Activated CD8-positive, alpha-beta memory T cell treated with anti-CD3 and anti-CD28 coated beads, Interleukin-2, amount 50 U/mL, for 1 hour (primary cell): Measurements from ENCODE around the gene MAB21L4.

ENCODE experiments used
- DNase-seq: peaks from one replicate; pipeline ENCODE4 v3.0.0-alpha.2; 2020; ENCODE audit errors: extremely low read depth

Gene MAB21L4

DNA sequence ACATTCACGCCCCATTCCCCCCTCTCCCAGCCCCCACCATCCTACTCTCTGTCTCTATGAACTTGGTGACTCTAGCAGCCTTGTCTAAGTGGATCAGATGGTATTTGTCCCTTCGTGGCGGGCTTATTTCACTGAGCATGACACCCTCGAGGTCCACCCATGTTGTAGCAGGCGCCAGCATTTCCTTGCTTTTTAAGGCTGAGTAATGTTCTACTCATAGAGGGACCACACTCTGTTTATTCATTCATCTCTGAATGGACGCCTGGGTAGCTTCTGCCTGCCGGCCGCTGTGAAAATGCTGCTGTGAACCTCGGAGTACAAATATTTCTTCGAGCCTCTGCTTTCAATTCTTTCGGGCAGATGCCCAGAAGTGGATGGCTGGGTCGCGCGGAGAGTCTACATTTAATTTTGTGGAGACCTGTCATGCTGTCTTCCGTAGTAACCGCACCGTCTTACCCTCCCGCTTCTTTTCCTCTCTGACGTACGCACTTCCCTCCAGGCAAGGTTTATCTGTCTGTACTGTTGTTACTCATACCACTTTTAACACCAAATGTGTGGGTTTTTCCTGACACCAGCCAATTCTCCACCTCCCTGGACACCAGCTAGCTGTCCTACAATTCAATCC, 15.8 kb upstream of the MAB21L4 start:
- DNase-seq = no peak

DNA sequence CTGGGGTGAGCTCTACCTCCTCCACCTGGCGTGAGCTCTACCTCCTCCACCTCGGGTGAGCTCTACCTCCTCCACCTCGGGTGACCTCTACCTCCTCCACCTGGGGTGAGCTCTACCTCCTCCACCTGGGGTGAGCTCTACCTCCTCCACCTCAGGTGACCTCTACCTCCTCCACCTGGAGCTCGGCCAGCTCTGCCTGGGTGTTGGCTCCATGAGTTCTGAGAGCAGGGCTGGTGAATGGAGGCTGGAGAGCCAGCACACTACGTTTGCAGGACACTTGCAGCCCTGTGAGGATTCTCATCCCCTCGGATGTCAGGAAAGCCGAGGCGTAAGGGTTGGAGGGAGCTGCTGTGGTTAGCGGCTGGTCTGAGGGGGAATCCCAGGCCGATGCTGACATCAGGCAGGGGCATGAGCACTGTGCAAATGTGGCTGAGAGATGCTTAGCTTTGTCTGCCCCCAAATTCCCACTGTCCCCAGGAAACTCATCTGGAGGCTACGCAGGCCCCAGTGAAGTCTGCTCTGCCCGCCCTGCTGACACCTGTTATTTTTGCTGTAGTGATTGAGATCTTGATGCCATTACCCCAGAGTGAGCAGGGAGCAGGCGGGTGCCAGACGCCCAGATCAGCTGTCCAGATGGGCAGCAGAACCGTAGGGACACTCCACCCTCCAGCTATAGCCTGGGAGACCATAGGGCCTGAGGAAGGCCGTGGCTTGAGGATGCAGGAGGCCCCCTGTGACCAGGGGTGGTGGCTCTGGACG, 13.4 kb upstream of the MAB21L4 start:
- no peak for DNase-seq

DNA sequence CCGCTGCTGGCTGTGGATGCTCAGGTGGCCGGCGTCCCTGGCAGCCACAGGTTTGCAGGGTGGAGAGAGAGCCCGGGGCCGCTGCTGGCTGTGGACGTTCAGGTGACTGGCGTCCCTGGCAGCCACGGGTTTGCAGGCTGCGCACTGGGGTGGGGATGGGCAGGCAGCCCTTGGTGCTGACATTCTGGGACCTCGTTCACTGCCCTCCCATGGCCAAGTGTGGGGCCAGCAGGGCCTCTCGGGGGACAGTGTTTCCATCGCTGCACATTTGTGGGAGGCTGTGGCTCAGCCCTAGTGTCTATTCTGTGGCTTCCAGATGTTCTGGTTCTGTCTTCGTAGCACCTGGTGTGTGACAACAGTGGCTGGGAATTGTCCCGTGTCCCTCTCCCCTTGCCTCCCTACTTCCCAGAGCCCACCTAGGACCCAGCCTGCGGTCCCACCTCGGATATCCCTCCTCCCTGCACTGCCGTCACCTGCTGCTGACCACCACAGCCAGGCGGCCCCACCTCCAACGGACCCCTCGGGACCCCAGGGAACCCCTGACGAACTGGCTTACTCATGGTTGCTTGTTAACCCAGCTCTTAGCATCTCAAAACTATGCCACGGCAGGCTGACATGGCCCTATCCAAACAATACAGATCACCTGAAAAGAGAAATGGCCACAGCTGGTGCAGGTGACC, 11.1 kb upstream of the MAB21L4 start:
- DNase-seq = no peak

DNA sequence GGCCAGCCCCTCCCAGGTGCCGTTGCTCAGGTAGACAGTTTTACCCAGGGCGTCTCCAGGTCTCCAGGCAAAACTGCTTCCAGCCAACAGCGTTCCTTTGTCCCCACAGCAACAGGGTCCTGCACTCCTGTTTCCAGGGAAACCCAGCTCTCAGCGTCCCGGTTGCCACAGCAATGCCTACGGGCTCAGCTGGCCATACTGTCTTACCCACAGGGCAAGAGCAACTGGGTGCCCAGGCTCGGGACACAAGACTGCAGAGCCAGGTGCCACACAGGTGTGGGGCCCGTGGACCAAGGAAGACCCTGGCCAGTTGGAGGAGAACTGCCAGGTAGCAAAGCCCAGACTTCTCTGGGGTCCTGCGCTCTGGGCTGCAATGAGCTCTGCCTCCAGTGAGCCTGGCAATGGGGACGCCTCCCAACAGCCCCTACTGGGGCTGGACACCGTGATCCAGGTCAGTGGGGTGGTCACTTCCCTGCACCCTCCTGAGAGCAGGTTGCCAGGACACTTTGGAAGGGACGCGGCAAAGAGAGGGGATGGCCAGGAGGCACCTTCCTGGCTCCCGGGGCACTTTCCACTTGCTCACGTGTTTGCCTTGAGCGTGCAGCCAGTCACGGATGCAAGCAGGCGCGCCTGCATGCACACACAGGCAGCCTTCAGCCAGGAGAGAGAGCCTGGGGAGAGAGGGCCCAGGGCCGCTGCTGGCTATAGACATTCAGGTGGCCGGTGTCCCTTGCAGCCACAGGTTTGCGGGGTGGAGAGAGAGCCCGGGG, 10.4 kb upstream of the MAB21L4 start, which contains the start of gene CROCC2:
Gene CROCC2, plus strand, starts transcription at position 196 of the 770 bp plus-strand sequence. Its CDS starts 178 bp downstream, at position 374.
- no peak for DNase-seq

DNA sequence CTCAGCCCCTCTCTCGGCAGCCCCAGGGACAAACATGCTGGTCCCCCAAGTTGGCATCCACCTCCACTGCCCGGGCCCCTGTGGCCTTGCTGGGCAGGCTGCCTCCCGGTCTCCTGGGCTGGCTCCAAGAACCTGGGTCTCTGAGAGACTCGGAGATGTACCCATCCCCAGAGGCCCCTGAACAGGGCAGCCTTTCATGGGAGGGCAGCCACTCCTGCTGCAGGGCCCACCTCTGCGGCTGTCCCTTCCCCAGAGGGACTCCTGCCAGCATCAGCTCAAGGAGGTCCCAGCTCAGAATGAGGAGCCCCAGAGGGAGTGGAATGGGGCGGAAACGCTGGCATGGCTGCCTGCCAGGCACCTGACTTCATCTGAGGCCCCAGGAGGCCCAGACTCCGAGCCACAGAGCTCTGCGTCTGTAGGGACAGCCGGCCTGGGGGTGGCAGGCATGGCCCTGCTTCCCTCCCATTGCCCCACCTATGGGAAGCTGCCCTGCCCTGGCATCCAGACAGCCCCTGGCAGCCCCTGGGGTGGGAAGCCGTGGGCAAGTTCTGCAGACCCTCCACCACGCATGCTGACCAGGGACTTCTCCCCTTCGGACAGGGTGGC, 9.3 kb upstream of the MAB21L4 start:
- DNase-seq = no peak

DNA sequence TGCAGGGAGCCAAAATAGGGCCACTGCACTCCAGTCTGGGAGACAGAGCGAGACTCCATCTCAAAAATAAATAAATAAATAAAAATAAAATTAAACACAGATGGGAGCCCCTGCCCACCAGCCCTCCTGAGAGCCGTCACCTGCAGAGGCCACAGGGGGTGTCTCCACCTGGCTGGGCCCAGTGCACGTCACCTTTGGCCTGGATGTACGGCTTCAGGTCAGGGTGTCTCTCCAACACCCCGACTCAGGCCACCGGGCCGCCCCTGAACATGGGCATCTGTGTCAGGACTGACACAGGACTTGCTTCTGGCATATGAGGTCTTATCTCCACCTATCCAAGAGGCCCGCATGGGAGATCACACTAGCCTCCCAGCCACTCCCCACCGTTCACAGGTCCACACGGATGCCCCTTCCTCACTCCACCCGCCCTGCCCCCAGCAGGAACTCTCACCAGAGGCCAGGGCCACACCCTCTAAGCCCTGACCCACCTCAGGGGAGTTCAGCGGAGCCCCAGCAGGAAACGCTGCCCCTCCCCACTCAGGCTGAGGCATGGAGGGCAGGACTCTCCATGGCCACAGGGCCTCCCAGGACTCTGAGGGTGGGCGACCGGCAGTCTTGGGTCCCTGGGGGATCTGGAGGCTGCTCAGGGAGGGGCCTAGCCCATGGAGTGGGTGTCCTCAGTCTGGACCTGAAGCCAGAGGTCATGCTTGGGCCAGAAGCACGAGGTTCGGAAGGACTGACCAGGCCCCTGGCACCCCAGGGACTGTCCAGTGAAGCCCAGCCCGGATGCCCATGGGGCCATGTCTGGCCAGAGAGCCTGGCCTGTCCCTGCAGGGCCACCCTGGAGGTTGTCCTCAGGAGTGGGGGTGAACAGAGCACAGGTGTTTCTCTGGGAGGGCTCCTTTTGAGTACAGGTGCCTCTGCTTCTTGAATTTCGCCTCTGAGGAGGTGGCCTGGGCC, 8.5 kb upstream of the MAB21L4 start:
- no peak for DNase-seq

DNA sequence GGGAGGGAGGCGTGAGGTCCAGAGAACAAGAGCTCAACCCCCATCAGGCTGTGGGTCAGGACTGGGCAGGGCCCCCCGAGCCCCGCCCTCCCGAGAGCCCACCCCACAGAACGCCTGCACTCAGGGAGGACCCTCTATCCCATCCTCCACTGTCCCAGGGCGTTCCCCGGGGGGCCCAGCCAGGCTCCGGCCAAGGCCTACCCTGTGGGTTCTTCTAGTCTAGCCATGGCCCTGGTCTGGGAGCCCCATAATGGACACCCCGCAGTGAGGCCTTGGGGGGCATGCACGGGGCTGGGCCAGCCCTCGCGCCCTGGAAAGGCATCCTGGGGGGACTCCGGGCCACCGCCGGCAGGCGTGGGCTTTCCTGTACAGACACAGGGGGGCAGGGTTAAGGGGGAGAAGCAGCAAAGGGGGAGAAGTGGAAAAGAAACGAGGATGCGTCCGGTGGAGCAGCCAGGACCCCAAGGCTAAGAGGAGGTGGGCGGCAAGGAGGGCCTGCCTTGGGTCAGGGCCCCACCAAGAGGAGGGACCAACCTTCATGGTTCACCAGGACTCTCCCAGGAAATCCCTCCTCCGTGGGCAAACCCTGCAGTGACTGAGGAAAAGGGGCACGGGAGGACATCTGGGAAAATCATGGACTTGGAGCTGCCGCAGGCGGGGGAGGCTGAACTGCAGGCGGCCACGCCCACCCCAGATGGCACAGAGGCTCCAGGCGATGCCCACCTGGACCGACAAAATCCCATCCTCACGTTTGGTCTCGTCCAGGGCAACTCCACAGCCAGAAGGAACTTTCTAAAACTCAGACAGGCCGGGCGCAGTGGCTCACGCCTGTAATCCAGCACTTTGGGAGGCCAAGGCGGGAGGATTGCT, 7.5 kb upstream of the MAB21L4 start:
- DNase-seq = no peak

DNA sequence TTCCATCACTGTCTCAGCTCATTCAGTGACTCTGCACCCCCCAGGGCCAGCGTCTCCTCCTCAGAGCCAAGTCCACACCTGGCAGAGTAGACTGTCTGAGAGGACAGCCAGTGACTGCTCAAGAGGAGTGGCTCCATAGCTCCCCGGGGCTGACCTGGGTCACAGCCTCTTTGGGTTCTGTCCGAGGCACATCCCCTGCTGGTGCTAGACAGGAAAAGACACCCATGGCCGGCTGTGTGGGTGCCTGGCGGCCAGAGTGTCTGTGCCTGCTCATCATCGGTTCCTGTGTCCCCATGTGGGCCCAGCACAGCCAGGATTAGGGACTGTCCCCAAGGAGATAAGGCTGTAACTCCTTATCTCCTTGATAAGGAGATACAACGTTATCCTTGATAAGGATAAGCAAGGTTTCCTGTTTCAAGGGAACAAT, 6.7 kb upstream of the MAB21L4 start:
- DNase-seq = no peak

DNA sequence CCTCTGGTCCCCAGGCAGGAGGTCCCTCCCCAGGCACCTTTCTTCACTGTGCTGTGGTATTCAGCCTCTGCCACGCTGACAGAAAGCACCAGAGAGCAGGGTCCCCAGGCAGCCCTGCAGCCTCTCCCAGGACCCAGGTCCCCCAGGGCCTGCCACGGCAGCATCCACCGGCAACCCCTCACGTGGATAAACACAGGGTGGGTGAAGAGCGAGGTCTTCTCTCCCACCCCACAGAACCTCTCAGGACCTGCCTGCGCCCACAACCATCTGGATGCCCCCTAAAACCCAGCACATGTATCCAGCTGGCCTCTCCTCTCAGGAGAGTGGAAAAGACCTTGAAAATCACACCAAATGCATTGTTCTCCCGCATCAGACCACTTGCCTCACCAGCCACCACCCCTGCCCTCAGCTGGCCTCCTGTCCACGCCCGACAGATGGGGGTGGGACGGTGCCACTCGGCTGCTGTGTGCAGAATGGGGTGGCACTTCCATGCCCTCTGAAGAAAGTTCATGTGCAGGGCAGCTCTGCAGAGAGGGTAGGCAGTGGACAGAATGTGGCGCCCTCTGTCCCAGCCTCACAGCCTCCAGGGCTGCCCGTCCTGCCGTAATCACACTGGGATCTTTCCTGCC, 6.1 kb upstream of the MAB21L4 start:
- no peak for DNase-seq

DNA sequence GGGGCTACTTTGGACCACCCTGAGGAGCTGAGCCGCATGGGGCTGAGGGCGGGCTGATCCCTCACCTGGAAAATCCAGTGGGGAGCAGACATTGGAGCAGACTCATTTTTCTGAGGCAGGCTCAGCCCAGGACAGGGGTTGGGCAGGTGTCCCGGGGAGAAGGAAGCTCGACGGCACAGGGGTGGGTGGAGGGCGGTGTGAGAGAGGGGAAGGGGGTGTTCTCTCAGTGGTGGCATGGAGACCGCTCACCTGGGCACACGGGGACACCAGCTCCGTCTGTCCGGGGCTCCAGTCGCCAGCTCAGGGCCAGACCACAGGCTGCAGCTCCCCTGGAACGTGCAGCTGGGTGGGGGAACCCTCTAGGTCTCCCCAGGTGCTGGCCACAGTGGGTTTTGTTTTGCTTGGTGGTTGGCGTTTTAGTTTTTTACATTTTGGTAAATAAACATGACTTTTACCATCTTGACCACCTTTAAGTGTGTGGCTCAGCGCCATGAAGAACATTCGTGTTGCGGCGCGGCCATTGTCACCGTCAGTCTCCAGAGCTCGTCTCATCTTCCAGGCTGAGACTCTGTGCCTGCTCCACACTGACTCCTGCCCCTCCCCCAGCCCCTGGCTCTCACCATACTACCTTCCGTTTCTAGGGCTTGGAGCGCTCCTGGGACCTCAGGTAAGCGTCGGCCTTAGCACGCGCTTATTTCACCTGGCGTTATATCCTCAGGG, 4.3 kb upstream of the MAB21L4 start:
- no peak for DNase-seq

DNA sequence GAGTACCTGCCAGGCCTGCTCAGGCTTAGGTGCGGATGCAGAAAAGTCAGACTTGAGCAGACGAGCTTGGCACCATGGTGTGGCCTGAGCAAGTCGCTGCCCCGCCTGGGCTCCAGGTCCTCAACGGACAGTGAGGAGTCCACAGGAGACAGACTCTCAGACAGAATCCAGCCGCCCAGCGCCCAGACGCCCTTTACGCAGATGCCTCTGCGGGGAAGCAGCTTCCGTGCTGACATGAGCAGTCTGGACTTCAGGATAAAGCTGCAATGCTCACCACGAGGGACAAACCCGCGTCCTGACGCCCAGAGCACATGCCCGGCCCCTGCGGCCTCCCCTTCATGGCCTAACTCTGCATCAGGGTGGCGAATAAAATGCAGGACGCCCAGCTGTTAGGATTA, 3.5 kb upstream of the MAB21L4 start:
- DNase-seq = no peak

DNA sequence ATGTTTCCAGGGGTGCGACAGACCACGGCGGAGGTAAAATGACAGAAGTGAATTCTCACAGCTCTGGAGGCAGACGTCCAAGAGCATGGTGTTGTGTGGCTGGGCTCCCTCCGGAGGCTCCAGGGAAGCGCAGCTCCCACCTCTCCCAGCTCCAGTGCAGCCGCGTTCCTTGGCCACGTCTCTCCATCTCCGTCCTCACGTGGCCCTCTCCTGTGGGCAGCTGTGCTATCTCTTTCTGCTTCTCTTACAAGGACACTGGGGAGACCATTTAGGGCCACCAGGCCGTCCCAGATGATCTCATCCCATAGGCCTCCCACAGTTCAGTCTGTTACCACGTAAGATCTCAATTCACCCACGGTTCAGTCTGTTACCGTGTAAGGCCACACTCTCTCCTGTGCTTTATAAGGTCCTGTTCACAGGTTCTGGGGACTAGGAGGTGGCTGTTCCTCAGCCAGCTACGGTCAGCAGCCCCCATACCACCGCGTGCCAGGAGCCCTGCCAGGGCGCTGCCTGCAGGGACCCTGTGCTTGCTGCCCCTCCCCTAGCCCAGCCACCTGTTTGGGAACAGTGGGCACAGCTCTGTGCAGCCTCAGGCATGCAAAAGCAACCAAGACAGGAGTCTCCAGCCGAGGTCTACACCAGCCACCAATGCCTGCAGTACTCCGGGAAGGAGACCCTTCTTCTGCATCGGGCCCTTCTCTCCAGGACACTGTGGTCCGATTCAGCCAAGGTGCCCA, 2.9 kb upstream of the MAB21L4 start:
- DNase-seq = no peak

DNA sequence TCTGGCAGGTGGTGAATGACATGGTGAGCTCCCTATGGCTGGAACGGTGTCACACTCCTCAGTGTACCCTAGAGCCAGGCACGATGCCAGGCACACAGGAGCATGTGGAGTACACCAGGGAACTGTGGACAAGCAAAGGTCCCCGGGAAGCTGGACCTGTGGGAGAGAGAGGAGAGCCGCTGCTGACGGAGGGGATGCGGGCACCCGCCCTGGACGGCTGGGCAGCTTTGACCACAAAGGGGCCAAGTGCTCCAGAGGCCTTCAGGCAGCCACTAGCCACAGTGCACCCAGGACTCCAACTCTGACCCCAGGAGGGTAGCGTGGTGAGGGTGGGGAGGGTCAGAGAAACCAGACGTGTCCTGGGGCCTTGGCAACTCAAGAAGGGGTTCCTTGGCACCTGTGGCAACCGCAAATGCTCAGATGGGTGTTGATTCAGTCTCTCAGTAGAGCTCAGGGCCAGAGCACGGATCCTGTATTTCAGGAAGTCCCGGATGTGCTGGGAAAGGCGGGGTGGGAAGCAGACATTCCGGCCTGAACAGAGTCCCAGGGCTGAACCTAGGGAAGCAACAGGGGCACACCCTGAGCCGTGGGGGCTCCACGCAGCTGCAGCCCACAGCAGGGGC, 2.3 kb upstream of the MAB21L4 start:
- DNase-seq = no peak

DNA sequence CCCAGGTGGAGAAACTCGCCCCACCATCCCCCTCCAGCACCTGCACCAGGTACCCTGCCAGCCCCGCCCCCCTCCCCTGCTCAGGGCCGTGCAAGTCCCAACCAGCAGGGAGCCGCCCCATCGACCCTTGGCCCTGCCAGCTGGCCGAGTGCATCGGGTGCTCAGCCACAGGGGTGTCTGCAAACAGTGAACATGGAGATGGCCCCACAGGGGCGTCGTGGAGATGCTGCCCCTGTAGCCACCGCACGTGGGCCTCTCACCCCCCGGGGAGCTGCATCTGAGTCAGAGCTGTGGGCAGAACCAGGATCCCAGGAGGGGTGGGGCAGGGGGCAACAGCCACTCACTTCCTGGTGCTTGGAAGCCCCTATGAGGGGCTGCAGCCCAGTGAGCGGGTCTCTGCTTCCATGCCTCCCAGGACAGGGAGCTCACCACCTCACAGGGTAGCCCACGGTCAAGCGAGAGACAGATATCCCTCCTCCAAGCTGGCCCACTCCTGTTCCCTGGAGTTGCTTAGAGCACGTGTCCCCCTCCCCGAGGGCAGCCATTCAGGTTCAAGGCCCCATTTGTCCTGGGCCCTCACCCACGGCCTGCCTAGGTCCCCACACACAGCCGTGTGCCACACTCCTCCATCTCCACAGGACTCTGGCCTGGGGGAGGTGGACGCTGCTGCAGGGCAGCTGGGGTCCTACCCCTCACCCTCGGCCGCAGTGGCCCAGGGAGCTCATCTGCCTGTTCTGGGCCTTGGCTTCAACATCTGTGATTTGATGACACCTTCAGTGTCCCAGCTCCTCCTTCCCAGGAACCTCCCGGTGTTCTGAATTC, 1.1 kb upstream of the MAB21L4 start:
- DNase-seq = no peak

DNA sequence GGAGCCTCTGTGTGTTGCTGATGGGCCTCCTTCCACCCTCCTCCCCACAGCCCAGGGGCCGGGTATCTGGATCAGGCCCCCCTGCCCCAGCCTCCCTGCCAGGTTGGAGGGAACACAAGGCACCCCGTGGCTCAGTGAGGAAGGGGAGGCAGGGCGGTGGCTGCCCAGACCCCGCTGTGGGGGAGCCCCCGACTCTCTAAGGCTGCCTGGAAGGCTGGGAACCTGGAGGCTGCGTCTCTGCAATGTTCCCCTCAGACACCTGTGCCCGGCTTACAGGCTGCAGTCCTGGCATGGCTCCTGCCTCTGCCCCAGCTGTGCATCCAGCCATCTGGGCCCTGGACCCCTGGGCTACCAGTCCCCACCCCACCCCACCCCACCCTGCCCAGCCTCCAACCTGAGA, 438 bp upstream of the MAB21L4 start:
- DNase-seq = no peak

DNA sequence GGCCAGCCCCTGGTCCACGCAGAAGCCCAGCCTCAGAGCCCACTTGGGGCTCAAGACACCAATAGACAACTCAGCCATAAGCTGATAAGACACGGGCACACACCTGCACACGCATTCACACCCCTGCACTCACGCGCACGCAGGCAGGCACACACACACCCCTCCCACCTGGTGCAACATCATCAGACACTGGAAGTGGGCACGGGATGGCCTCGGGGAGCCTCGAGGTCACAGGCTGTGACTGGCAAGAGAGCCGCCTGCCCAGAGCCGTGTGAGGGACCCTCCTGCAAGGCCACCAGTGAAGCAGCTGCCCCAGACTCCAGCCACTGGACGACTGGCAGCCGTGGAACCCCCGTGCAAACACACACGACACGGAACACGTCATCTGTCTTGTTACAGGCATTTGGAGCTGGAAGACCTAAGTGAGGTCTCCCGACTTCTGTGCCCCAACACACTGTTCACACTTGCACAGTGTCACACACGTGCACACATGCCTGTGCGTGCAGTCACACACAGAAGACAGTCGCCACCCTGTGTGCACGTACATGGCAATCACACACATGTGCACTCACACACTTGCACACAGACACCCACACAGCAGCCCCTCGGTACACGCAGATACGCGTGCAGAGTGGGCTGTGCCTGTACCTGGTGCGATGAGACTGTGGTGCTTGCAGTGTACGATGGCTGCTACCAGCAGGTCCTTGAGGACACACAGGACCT, 959 bp downstream of the MAB21L4 start:
- no peak for DNase-seq
